HEK293 (cell line): ENCODE results near the gene C20orf204.

Source experiments
- CTCF ChIA-PET: fragments of 350-600 bp; formaldehyde crosslinking; extraction: SDS; loops from one replicate; lab custom pipeline; 2021; ENCODE audit warnings: antibody characterized with exemption; lab: Yijun Ruan, JAX
- POLR2A ChIA-PET: fragments of 300-600 bp; formaldehyde crosslinking; extraction: SDS; loops from one replicate; lab custom pipeline; 2020; ENCODE audit warnings: antibody characterized with exemption, inconsistent platforms; lab: Yijun Ruan, JAX
- H3K27ac ChIP-seq: fragments of 200-500 bp; sonication (Bioruptor generic); 2 replicates; pipeline ENCODE4 v1.5.1; 2014; ENCODE audit warnings: low read depth, low read length, control low read depth, inconsistent platforms; ENCODE audit errors: extremely low read depth
- H3K36me3 ChIP-seq, 2 experiments: fragments of 200-500 bp in 1 of 2; sonication (Bioruptor generic) in 1 of 2; 1 replicate in 1 of 2; 2 replicates in 1 of 2; pipeline ENCODE4 v1.5.1; 2014 to 2017; ENCODE audit warnings: inconsistent platforms in 2 of 2, low read length in 2 of 2; ENCODE audit not compliant: control insufficient read depth in 2 of 2, insufficient read depth in 1 of 2
- H3K4me1 ChIP-seq: fragments of 200-500 bp; sonication (Bioruptor generic); 2 replicates; pipeline ENCODE4 v1.5.1; 2014; ENCODE audit warnings: mild to moderate bottlenecking, low read length, inconsistent platforms; ENCODE audit not compliant: control insufficient read depth, insufficient read depth
- H3K4me3 ChIP-seq: 2 replicates; pipeline ENCODE4 v1.5.1; 2011; ENCODE audit warnings: low read depth, mild to moderate bottlenecking, control low read depth, low read length, moderate library complexity
- H3K9me3 ChIP-seq: fragments of 200-500 bp; sonication (Bioruptor generic); 2 replicates; pipeline ENCODE4 v1.5.1; 2014; ENCODE audit warnings: low read depth, low read length, inconsistent platforms; ENCODE audit not compliant: control insufficient read depth, insufficient read depth
- CTCF ChIP-seq: fragments of 450-650 bp; formaldehyde crosslinking; IDR thresholded peaks from 2 replicates; pipeline ENCODE4 v1.5.1; 2016; ENCODE audit warnings: missing biosample characterization, missing genetic modification characterization
- GLIS1 ChIP-seq: fragments of 450-650 bp; formaldehyde crosslinking; IDR thresholded peaks from 2 replicates; pipeline ENCODE4 v1.5.1; 2016; ENCODE audit warnings: missing biosample characterization, missing genetic modification characterization
- GLIS2 ChIP-seq: fragments of 450-650 bp; formaldehyde crosslinking; IDR thresholded peaks from 2 replicates; pipeline ENCODE4 v1.5.1; 2016; ENCODE audit warnings: missing biosample characterization, missing genetic modification characterization
- HOXA7 ChIP-seq: sonication (generic); formaldehyde crosslinking; IDR thresholded peaks from 2 replicates; pipeline ENCODE4 v1.8.1; 2022; ENCODE audit warnings: missing genetic modification reagents, borderline replicate concordance
- IKZF3 ChIP-seq: fragments of 450-650 bp; IDR thresholded peaks from 2 replicates; pipeline ENCODE4 v1.5.0; 2018; ENCODE audit warnings: missing biosample characterization, mild to moderate bottlenecking, missing genetic modification characterization, moderate library complexity
- OSR2 ChIP-seq: fragments of 450-650 bp; formaldehyde crosslinking; IDR thresholded peaks from 2 replicates; pipeline ENCODE4 v1.5.1; 2016; ENCODE audit warnings: missing biosample characterization, missing genetic modification characterization
- OVOL3 ChIP-seq: fragments of 450-650 bp; formaldehyde crosslinking; IDR thresholded peaks from 2 replicates; pipeline ENCODE4 v1.5.1; 2016; ENCODE audit warnings: missing biosample characterization, missing genetic modification characterization
- RBAK ChIP-seq: fragments of 450-650 bp; formaldehyde crosslinking; IDR thresholded peaks from 2 replicates; pipeline ENCODE4 v1.5.1; 2016; ENCODE audit warnings: missing biosample characterization, missing genetic modification characterization
- TRIM28 ChIP-seq: IDR thresholded peaks from 2 replicates; pipeline ENCODE4 v1.6.1; 2011; ENCODE audit warnings: low read length, control low read depth, borderline replicate concordance
- WT1 ChIP-seq: fragments of 450-650 bp; formaldehyde crosslinking; IDR thresholded peaks from 2 replicates; pipeline ENCODE4 v1.5.1; 2016; ENCODE audit warnings: missing biosample characterization, missing genetic modification characterization
- ZBTB10 ChIP-seq: fragments of 450-650 bp; formaldehyde crosslinking; IDR thresholded peaks from 2 replicates; pipeline ENCODE4 v1.5.1; 2016; ENCODE audit warnings: missing biosample characterization, missing genetic modification characterization
- ZBTB8A ChIP-seq: fragments of 450-650 bp; formaldehyde crosslinking; IDR thresholded peaks from 2 replicates; pipeline ENCODE4 v1.5.1; 2016; ENCODE audit warnings: missing biosample characterization, missing genetic modification characterization
- ZFP69B ChIP-seq: fragments of 450-650 bp; formaldehyde crosslinking; IDR thresholded peaks from 2 replicates; pipeline ENCODE4 v1.5.1; 2016; ENCODE audit warnings: missing biosample characterization, missing genetic modification characterization
- ZNF121 ChIP-seq: fragments of 450-650 bp; formaldehyde crosslinking; IDR thresholded peaks from 2 replicates; pipeline ENCODE4 v1.5.1; 2016; ENCODE audit warnings: missing biosample characterization, missing genetic modification characterization
- ZNF19 ChIP-seq: fragments of 450-650 bp; formaldehyde crosslinking; IDR thresholded peaks from 2 replicates; pipeline ENCODE4; 2016; ENCODE audit warnings: missing biosample characterization, missing genetic modification characterization, low read depth
- ZNF221 ChIP-seq: fragments of 450-650 bp; formaldehyde crosslinking; IDR thresholded peaks from 2 replicates; pipeline ENCODE4 v1.5.1; 2017; ENCODE audit warnings: missing biosample characterization, missing genetic modification characterization, borderline replicate concordance
- ZNF223 ChIP-seq: fragments of 450-650 bp; formaldehyde crosslinking; IDR thresholded peaks from 2 replicates; pipeline ENCODE4 v1.5.1; 2016; ENCODE audit warnings: missing biosample characterization, missing genetic modification characterization
- ZNF280D ChIP-seq: fragments of 450-650 bp; formaldehyde crosslinking; IDR thresholded peaks from 2 replicates; pipeline ENCODE4 v1.5.1; 2016; ENCODE audit warnings: missing biosample characterization, missing genetic modification characterization
- ZNF335 ChIP-seq: fragments of 450-650 bp; formaldehyde crosslinking; conservative IDR thresholded peaks from 2 replicates; pipeline ENCODE4 v1.5.1; 2016; ENCODE audit warnings: missing biosample characterization, missing genetic modification characterization
- ZNF341 ChIP-seq: fragments of 450-650 bp; formaldehyde crosslinking; IDR thresholded peaks from 2 replicates; pipeline ENCODE4; 2016; ENCODE audit warnings: low read depth, missing biosample characterization, missing genetic modification characterization
- ZNF366 ChIP-seq: fragments of 450-650 bp; formaldehyde crosslinking; conservative IDR thresholded peaks from 2 replicates; pipeline ENCODE4 v1.5.1; 2016; ENCODE audit warnings: missing biosample characterization, missing genetic modification characterization
- ZNF510 ChIP-seq: fragments of 450-650 bp; formaldehyde crosslinking; IDR thresholded peaks from 2 replicates; pipeline ENCODE4 v1.5.1; 2018; ENCODE audit warnings: mild to moderate bottlenecking, missing genetic modification characterization, missing biosample characterization; ENCODE audit not compliant: insufficient replicate concordance
- ZNF585B ChIP-seq: fragments of 450-650 bp; formaldehyde crosslinking; IDR thresholded peaks from 2 replicates; pipeline ENCODE4 v1.5.1; 2016; ENCODE audit warnings: missing biosample characterization, missing genetic modification characterization
- ZNF600 ChIP-seq: fragments of 450-650 bp; formaldehyde crosslinking; IDR thresholded peaks from 2 replicates; pipeline ENCODE4 v1.5.1; 2016; ENCODE audit warnings: missing biosample characterization, missing genetic modification characterization
- ZNF692 ChIP-seq: fragments of 450-650 bp; formaldehyde crosslinking; IDR thresholded peaks from 2 replicates; pipeline ENCODE4 v1.5.1; 2016; ENCODE audit warnings: missing biosample characterization, missing genetic modification characterization
- ZSCAN30 ChIP-seq: fragments of 450-650 bp; IDR thresholded peaks from 2 replicates; pipeline ENCODE4 v1.5.1; 2018; ENCODE audit warnings: missing biosample characterization, mild to moderate bottlenecking, missing genetic modification characterization, moderate library complexity

The C20orf204 gene

GRCh38 chr20:64001607-64002011 is 34.4 kb upstream of the C20orf204 start (continued):
- no peak for TF ChIP-seq ZBTB10 (tag by site-specific recombination)
- no peak for TF ChIP-seq IKZF3 (tag by site-specific recombination)
- peak; percentile 80 for TF ChIP-seq ZNF366 (tag by site-specific recombination)
- peak; percentile 98 for TF ChIP-seq OSR2 (tag by site-specific recombination)
- no peak for TF ChIP-seq ZBTB8A (tag by site-specific recombination)
- no peak for TF ChIP-seq TRIM28
- TF ChIP-seq, all 188 proteins: peak for 34

- H3K9me3 ChIP-seq = no peaks in the 10 kb centered on the region
- H3K4me3 ChIP-seq = no peak overlapping the region
- no peaks in the 10 kb centered on the region; the same call in 1 of the 2 replicates for H3K4me1 ChIP-seq
- peaks cover 35 to 81% of the 10 kb centered on the region in 2 experiments for H3K36me3 ChIP-seq
- ChIA-PET CTCF (interaction anchor here (2.0 kb wide), 1 partner anchor 35 kb away, joined by 7 read pairs; no protein-coding TSS in a partner anchor), POLR2A (no interaction called here)
- no peak overlapping the region for H3K27ac ChIP-seq
- TF ChIP-seq ZNF692 (tag by site-specific recombination) = no peak
- no peak for TF ChIP-seq ZNF335
- no peak for TF ChIP-seq HOXA7 (CRISPR knock-in tag)
- no peak for TF ChIP-seq ZFP69B (tag by site-specific recombination)
- TF ChIP-seq ZNF121 (tag by site-specific recombination) = no peak
- TF ChIP-seq ZNF221 (tag by site-specific recombination) = no peak
- TF ChIP-seq ZNF341 (tag by site-specific recombination) = peak; percentile 70
- no peak for TF ChIP-seq OVOL3 (tag by site-specific recombination)
- TF ChIP-seq WT1 = peak; percentile 86
These were observed 31.8 kb upstream of the C20orf204 start for GRCh38 chr20:64003960-64004725.

GRCh38 chr20:64005394-64005793 is 30.6 kb upstream of the C20orf204 start:
- Histone ChIP-seq H3K9me3 (no peaks in the 10 kb centered on the region), H3K4me3 (no peak overlapping the region), H3K4me1 (no peaks in the 10 kb centered on the region; the same call in 1 of the 2 replicates), H3K27ac (no peak overlapping the region), H3K36me3 (peaks cover 34 to 81% of the 10 kb centered on the region in 2 experiments)
- ChIA-PET CTCF (no interaction called here), POLR2A (no interaction called here)
- TF ChIP-seq WT1 (no peak), ZNF510 (tag by site-specific recombination) (no peak), GLIS2 (no peak), RBAK (tag by site-specific recombination) (no peak), GLIS1 (tag by site-specific recombination) (no peak), ZNF223 (tag by site-specific recombination) (no peak), ZNF19 (tag by site-specific recombination) (no peak), ZNF600 (tag by site-specific recombination) (no peak), CTCF (tag by site-specific recombination) (no peak), ZNF280D (tag by site-specific recombination) (no peak), ZSCAN30 (tag by site-specific recombination) (no peak), ZNF585B (tag by site-specific recombination) (no peak)
